ENCODE results near the gene WDR64.

- no peak for TF ChIP-seq CTCF (IDR thresholded peaks at IDR 0.05; ENCODE audit: low read depth, low read length)
- peak; percentile 35; the same call in 1 of the 2 replicates for TF ChIP-seq EZH2phosphoT487 (IDR thresholded peaks at IDR 0.05; ENCODE audit: low read depth)
These were observed 119.0 kb downstream of the WDR64 start for GRCh38 chr1:241771117-241771516.

Data from OCI-LY3 (cell line).